Memory B cell (primary cell): ENCODE results near the gene NOL7.
A peak's percentile ranks its signal among the peaks of the same experiment; 100 is the strongest.

Source experiments
- ATAC-seq: fragments of 150-1000 bp; cut with Tn5 transposase; 2 replicates; pipeline ENCODE4 v1.10.0; 2021; ENCODE audit warnings: low read depth, mild to moderate bottlenecking, moderate library complexity
- DNase-seq, 2 donors: peaks; one replicate each; pipeline ENCODE4 v3.0.0; 2022; ENCODE audit warnings: low spot score in 2 of 2
- H3K27ac Mint-ChIP-seq: one replicate; pipeline ENCODE4 v1.8.0; 2022; ENCODE audit warnings: mild to moderate bottlenecking, moderate library complexity, mixed read lengths
- H3K27me3 Mint-ChIP-seq: one replicate; pipeline ENCODE4 v1.8.0; 2022; ENCODE audit warnings: mixed read lengths
- H3K36me3 Mint-ChIP-seq: one replicate; pipeline ENCODE4 v1.8.0; 2022; ENCODE audit warnings: mild to moderate bottlenecking, mixed read lengths
- H3K4me1 Mint-ChIP-seq: one replicate; pipeline ENCODE4 v1.8.0; 2022; ENCODE audit warnings: mixed read lengths
- H3K4me3 Mint-ChIP-seq: one replicate; pipeline ENCODE4 v1.8.0; 2022; ENCODE audit warnings: mild to moderate bottlenecking, moderate library complexity, mixed read lengths
- H3K9me3 Mint-ChIP-seq: one replicate; pipeline ENCODE4 v1.8.0; 2022; ENCODE audit warnings: mixed read lengths

NOL7 gene

GRCh38 chr6:13581700-13582229, 33.4 kb upstream of the NOL7 start:
- Mint-ChIP-seq H3K4me1 (peaks cover 5% of the 10 kb centered on the region), H3K36me3 (peaks cover 25% of the 10 kb centered on the region), H3K4me3 (no peak overlapping the region), H3K9me3 (peaks cover 3% of the 10 kb centered on the region), H3K27ac (peak overlapping the region; percentile 28), H3K27me3 (no peaks in the 10 kb centered on the region)
- ATAC-seq (no peak), DNase-seq (no peak)

DNA sequence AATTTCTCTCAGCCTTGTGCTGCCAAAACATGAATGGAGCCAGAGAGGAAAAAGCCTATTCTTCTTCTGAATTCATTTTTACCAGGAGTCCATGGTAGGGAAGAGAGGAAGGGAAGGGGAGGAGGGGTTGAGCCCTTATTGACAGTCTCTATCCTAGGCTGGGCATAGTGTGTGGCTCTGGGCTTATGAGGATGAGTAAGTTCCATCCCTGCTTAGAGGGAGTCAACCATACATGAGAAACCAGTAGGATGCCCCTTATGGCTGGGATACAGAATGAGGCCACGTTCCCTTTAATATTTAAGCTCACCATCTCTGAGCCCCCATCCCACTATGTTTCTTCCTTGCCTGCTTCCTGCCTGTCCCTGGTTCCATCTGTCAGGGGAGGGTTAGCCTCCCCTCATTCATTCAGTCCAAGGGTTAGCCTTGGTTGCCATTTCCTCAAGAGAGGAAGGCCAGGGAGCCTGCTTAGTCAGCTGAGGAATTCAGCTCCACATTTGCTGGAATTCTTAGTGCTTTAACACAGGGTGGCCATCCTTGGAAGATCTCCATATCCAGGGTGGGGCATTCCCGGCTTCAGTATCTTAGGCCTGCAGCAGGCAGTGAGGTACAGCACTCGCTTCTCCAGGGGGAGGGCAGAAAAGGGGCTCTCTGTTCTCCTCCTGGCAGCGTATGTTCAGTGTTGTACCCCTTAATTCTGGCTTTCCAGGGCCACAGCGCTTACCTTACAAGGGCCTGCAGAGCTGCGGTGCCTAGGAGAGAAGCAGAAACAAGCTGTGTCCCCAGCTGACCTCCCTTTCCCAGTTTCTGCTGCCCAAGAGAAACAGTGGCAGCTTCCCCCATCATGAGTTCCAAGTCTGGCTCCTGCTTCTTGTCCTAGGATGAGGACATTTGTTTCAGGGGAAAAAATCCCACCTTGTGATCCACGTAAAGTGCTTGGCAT, 28.3 kb upstream of the NOL7 start:
- no peak overlapping the region for H3K27ac Mint-ChIP-seq
- no peaks in the 10 kb centered on the region for H3K4me1 Mint-ChIP-seq
- H3K36me3 Mint-ChIP-seq, result peaks cover 27% of the 10 kb centered on the region
- ATAC-seq (no peak), DNase-seq (no peak)
- no peak overlapping the region for H3K4me3 Mint-ChIP-seq
- H3K9me3 Mint-ChIP-seq, result no peaks in the 10 kb centered on the region
- no peaks in the 10 kb centered on the region for H3K27me3 Mint-ChIP-seq

DNA sequence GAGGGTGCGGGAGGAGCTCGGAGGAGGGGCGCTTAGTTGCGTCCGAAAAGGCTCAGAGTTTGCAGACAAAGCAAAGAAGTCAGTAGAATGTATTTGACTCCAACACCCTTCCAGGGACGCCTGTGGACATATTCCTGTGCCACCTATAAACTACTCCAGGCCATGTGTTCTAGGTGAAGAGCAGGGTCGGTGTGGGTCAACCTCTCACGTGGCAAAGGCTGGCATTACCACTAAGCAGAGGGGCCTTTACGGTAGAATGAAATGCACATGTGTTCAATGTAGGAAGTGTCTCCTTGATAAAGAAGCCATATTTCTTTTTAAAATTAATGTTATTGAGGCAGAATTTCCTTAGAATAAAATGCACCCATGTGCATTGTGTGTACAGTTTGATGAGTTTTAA, 25.3 kb upstream of the NOL7 start:
- H3K36me3 Mint-ChIP-seq, result peaks cover 22% of the 10 kb centered on the region
- DNase-seq (no peak), ATAC-seq (no peak)
- H3K27ac Mint-ChIP-seq, result no peak overlapping the region
- H3K4me1 Mint-ChIP-seq, result no peaks in the 10 kb centered on the region
- no peaks in the 10 kb centered on the region for H3K27me3 Mint-ChIP-seq
- no peaks in the 10 kb centered on the region for H3K9me3 Mint-ChIP-seq
- H3K4me3 Mint-ChIP-seq, result no peak overlapping the region

DNA sequence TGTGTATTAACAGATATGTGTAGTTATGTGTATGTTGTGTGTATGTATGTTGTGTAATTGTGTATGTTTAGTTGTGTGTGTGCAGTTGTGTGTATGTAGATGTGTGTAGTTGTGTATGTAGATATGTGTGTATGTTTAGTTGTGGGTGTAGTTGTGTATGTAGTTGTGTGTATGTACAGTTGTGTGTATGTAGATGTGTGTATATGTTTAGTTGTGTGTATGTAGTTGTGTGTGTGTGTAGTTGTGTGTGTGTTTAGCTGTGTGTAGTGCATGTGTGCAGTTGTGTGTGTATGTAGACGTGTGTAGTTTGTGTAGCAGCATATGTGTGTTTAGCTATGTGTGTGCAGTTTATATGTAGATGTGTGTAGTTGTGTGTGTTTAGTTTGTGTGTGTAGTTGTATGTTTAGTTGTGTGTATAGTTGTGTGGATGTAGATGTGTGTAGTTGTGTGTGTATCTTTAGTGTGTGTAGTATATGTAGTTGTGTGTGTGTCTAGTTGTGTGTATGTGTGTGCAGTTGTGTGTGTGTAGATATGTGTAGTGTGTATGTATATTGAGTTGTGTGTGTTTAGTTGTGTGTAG, 24.5 kb upstream of the NOL7 start:
- Mint-ChIP-seq H3K9me3 (no peaks in the 10 kb centered on the region), H3K27ac (no peak overlapping the region), H3K36me3 (peaks cover 19% of the 10 kb centered on the region), H3K4me3 (no peak overlapping the region), H3K4me1 (no peaks in the 10 kb centered on the region), H3K27me3 (no peaks in the 10 kb centered on the region)
- ATAC-seq (no peak), DNase-seq (no peak)

DNA sequence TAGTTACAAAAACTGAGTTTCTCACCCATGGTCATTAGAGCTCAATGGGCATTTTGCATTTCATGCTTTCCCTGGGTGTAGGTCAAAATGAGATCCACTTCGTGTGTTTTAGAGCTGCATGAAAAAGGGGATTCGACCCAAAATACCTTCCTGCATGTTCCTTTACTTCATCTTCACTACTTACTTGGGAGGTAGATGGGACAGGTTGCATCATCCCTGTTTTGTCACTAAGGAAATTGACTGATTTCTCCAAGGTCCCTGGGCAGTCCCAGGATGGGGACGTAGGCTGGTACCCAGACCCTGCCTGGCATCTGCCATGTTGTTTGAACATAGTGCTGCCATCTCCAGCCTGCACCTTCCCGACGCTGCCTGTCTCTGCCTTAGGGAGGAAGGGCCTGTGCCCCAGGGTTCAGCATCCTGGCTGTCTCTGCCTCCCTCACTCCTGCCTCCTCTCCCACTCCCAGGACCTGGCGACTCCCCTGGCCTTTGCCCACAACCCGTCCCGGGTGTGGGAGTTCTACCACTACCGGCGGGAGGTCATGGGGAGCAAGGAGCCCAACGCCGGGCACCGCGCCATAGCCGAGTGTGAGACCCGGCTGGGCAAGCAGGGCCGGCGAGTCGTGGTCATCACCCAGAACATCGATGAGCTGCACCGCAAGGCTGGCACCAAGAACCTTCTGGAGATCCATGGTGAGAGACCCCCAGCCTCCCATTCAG, 23.8 kb upstream of the NOL7 start:
- Mint-ChIP-seq H3K36me3 (peaks cover 19% of the 10 kb centered on the region), H3K27me3 (no peaks in the 10 kb centered on the region), H3K27ac (no peak overlapping the region), H3K4me1 (no peaks in the 10 kb centered on the region), H3K4me3 (no peak overlapping the region), H3K9me3 (no peaks in the 10 kb centered on the region)
- ATAC-seq, result no peak
- DNase-seq, result no peak

- Mint-ChIP-seq H3K4me3 (no peak overlapping the region), H3K27me3 (no peaks in the 10 kb centered on the region), H3K9me3 (no peaks in the 10 kb centered on the region), H3K4me1 (no peaks in the 10 kb centered on the region), H3K27ac (no peak overlapping the region), H3K36me3 (peaks cover 17% of the 10 kb centered on the region)
- DNase-seq, result no peak
- ATAC-seq, result no peak
These were observed 22.0 kb upstream of the NOL7 start for GRCh38 chr6:13593103-13593502.

DNA sequence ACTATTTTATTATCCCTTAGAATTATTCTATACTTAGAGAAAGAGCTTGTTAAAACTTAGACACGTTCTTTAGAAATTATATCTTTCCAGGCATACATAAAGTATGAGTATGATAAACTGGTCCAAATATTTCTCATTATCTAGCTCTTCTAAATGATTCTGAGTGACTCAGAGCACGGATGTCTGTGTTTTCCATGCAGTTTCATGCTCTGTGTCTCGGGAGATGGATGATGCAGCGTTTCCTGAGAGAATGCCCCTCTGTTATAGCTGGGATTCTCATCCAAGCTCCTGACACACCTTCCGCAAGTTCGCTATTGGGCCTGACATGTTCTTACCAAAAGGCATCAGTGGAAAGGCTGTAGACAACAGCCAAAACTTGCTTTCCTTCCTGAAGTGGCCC, 21.4 kb upstream of the NOL7 start:
- ATAC-seq (no peak), DNase-seq (no peak)
- Mint-ChIP-seq H3K9me3 (no peaks in the 10 kb centered on the region), H3K4me1 (no peaks in the 10 kb centered on the region), H3K36me3 (peaks cover 19% of the 10 kb centered on the region), H3K27me3 (no peaks in the 10 kb centered on the region), H3K4me3 (no peak overlapping the region), H3K27ac (no peak overlapping the region)

GRCh38 chr6:13597073-13597472, 18.1 kb upstream of the NOL7 start:
- H3K4me3 Mint-ChIP-seq, result no peak overlapping the region
- H3K27me3 Mint-ChIP-seq, result no peaks in the 10 kb centered on the region
- DNase-seq, result no peak
- no peaks in the 10 kb centered on the region for H3K9me3 Mint-ChIP-seq
- H3K36me3 Mint-ChIP-seq, result peaks cover 23% of the 10 kb centered on the region
- no peak overlapping the region for H3K27ac Mint-ChIP-seq
- ATAC-seq, result no peak
- no peaks in the 10 kb centered on the region for H3K4me1 Mint-ChIP-seq

GRCh38 chr6:13600036-13600435, 15.1 kb upstream of the NOL7 start:
- H3K27me3 Mint-ChIP-seq, result no peaks in the 10 kb centered on the region
- H3K27ac Mint-ChIP-seq, result no peak overlapping the region
- peaks cover 27% of the 10 kb centered on the region for H3K36me3 Mint-ChIP-seq
- DNase-seq (no peak), ATAC-seq (no peak)
- H3K9me3 Mint-ChIP-seq, result no peaks in the 10 kb centered on the region
- H3K4me3 Mint-ChIP-seq, result no peak overlapping the region
- no peaks in the 10 kb centered on the region for H3K4me1 Mint-ChIP-seq

GRCh38 chr6:13604135-13604534, 11.0 kb upstream of the NOL7 start:
- H3K9me3 Mint-ChIP-seq, result no peaks in the 10 kb centered on the region
- no peaks in the 10 kb centered on the region for H3K27me3 Mint-ChIP-seq
- H3K36me3 Mint-ChIP-seq, result peaks cover 23% of the 10 kb centered on the region
- no peak overlapping the region for H3K27ac Mint-ChIP-seq
- H3K4me3 Mint-ChIP-seq, result no peak overlapping the region
- no peaks in the 10 kb centered on the region for H3K4me1 Mint-ChIP-seq
- no peak for DNase-seq
- ATAC-seq, result no peak

DNA sequence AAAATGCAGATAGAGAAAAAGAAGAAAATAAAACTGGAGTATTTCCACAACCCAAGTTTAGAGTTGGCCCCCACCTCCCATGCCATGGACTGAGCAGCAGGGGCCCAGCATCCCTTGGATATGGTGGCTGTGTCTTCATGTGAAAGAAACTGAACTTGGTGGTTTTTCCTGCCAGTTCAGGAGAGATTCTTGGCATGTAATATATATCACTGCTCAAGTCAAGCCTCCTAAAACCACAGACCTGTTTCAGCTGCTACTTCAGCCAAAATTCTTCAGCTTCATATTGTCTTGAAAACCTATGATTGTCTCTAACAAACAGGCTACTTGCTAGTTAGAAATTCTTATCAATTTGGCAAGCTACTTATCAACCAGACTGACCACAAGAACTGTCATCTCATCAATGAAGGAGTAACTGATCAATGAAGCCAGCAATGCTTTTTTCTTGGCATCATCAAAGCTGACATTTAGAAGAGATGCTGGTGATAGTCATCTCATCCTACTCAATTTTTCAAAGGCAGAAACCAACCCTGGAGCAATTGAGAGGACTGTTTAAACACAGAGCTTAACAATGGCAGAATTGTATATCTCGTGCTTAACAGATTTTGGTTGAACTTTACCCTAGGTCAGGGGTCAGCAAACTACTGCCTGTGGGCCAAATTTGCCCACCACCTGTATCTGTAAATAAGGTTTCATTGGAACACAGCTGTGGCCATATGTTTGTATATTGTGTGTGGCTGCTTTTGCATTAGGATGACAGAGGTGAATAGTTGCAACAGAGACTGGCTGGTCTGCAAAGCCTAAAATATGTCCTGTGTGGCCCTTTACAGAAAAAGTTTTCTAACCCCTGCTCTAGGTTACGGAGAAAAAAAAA, 10.4 kb upstream of the NOL7 start:
- Mint-ChIP-seq H3K4me3 (no peak overlapping the region), H3K9me3 (no peaks in the 10 kb centered on the region), H3K27me3 (no peaks in the 10 kb centered on the region), H3K27ac (no peak overlapping the region), H3K4me1 (no peaks in the 10 kb centered on the region), H3K36me3 (peaks cover 23% of the 10 kb centered on the region)
- DNase-seq (no peak), ATAC-seq (no peak)

- no peak overlapping the region for H3K4me3 Mint-ChIP-seq
- H3K27ac Mint-ChIP-seq, result no peak overlapping the region
- peaks cover 21% of the 10 kb centered on the region for H3K36me3 Mint-ChIP-seq
- H3K27me3 Mint-ChIP-seq, result no peaks in the 10 kb centered on the region
- H3K9me3 Mint-ChIP-seq, result no peaks in the 10 kb centered on the region
- DNase-seq, result no peak
- no peaks in the 10 kb centered on the region for H3K4me1 Mint-ChIP-seq
- ATAC-seq, result no peak
These were observed 9.5 kb upstream of the NOL7 start for GRCh38 chr6:13605634-13606033.

- ATAC-seq, result no peak
- peaks cover 25% of the 10 kb centered on the region for H3K4me1 Mint-ChIP-seq
- H3K27ac Mint-ChIP-seq, result peak overlapping the region; percentile 74
- no peaks in the 10 kb centered on the region for H3K9me3 Mint-ChIP-seq
- no peaks in the 10 kb centered on the region for H3K27me3 Mint-ChIP-seq
- H3K4me3 Mint-ChIP-seq, result no peak overlapping the region
- no peak for DNase-seq
- H3K36me3 Mint-ChIP-seq, result peaks cover 3% of the 10 kb centered on the region
These were observed 3.4 kb upstream of the NOL7 start for GRCh38 chr6:13611715-13612114.
